GM12878 (cell line): ENCODE measurements around the gene LYVE1. TPM values are rescaled to one million over a fixed set of nuclear protein-coding genes. Genes with fewer than 3 reads are reported as not detected.

Experiments used
- BACH1 ChIP-seq: fragments of 450-650 bp; IDR thresholded peaks from 2 replicates; pipeline ENCODE4 v1.6.1; 2017; ENCODE audit warnings: mild to moderate bottlenecking, borderline replicate concordance
- BRCA1 ChIP-seq: IDR thresholded peaks from 2 replicates; pipeline ENCODE4 v1.6.1; 2011; ENCODE audit warnings: low read depth, low read length, improper control_type of control experiment
- CEBPB ChIP-seq, 2 experiments: fragments of 150-350 bp in 1 of 2; IDR thresholded peaks; 2 replicates each; pipeline ENCODE4 v1.6.1; 2012 to 2014; ENCODE audit warnings: low read depth in 2 of 2, low read length in 2 of 2, borderline replicate concordance in 1 of 2, inconsistent platforms in 1 of 2
- CHD1 ChIP-seq: IDR thresholded peaks from 2 replicates; pipeline ENCODE4 v1.6.1; 2012; ENCODE audit warnings: low read depth, low read length, improper control_type of control experiment
- CREB1 ChIP-seq: IDR thresholded peaks from 2 replicates; pipeline ENCODE4 v1.6.1; 2012; ENCODE audit warnings: low read depth, mild to moderate bottlenecking, inconsistent platforms
- EP300 ChIP-seq, 2 experiments: fragments of 150-350 bp in 1 of 2; IDR thresholded peaks; 2 replicates each; pipeline ENCODE4 v1.6.1; 2011 to 2012; ENCODE audit warnings: low read depth in 2 of 2, low read length in 2 of 2, borderline replicate concordance in 1 of 2, improper control_type of control experiment in 1 of 2, inconsistent platforms in 1 of 2; ENCODE audit not compliant: control insufficient read depth in 1 of 2
- ESRRA ChIP-seq: IDR thresholded peaks from 2 replicates; pipeline ENCODE4 v1.6.1; 2012; ENCODE audit warnings: mild to moderate bottlenecking, low read length, improper control_type of control experiment
- HDAC6 ChIP-seq: fragments of 200-600 bp; sonication (generic); IDR thresholded peaks from one replicate; pipeline ENCODE4 v1.8.0; 2017; ENCODE audit warnings: antibody characterized with exemption; ENCODE audit not compliant: unreplicated experiment
- MEF2A ChIP-seq: IDR thresholded peaks from 2 replicates; pipeline ENCODE4 v1.6.1; 2011; ENCODE audit warnings: low read depth, mild to moderate bottlenecking, low read length, moderate library complexity; ENCODE audit not compliant: insufficient read depth
- MTA2 ChIP-seq: fragments of 450-650 bp; IDR thresholded peaks from 2 replicates; pipeline ENCODE4 v1.6.1; 2016; ENCODE audit warnings: low read depth, mild to moderate bottlenecking, moderate library complexity
- NR2F1 ChIP-seq: fragments of 450-650 bp; conservative IDR thresholded peaks from 2 replicates; pipeline ENCODE4 v1.6.1; 2017; ENCODE audit warnings: mild to moderate bottlenecking
- POLR2AphosphoS2 ChIP-seq: IDR thresholded peaks from 2 replicates; pipeline ENCODE4 v1.6.1; 2011; ENCODE audit warnings: low read depth, mild to moderate bottlenecking, low read length, improper control_type of control experiment, moderate library complexity
- SMARCA5 ChIP-seq: fragments of 450-650 bp; IDR thresholded peaks from 2 replicates; pipeline ENCODE4 v1.6.1; 2017; ENCODE audit warnings: mild to moderate bottlenecking
- SP1 ChIP-seq: IDR thresholded peaks from one replicate; pipeline ENCODE4 v1.6.1; 2011; ENCODE audit warnings: low read depth, low read length
- SUPT20H ChIP-seq: IDR thresholded peaks from 2 replicates; pipeline ENCODE4 v1.6.1; 2011; ENCODE audit warnings: low read depth, mild to moderate bottlenecking, low read length, moderate library complexity, borderline replicate concordance; ENCODE audit not compliant: control insufficient read depth
- ZNF207 ChIP-seq: fragments of 450-650 bp; IDR thresholded peaks from 2 replicates; pipeline ENCODE4 v1.6.1; 2014; ENCODE audit warnings: antibody characterized with exemption, mild to moderate bottlenecking, borderline replicate concordance
- ZNF24 ChIP-seq: fragments of 450-650 bp; IDR thresholded peaks from 2 replicates; pipeline ENCODE4 v1.6.1; 2017; ENCODE audit warnings: antibody characterized with exemption, mild to moderate bottlenecking
- ZSCAN29 ChIP-seq: fragments of 450-650 bp; IDR thresholded peaks from 2 replicates; pipeline ENCODE4 v1.6.1; 2017; ENCODE audit warnings: mild to moderate bottlenecking, moderate library complexity
- polyA plus RNA-seq, 11 experiments: library from polyadenylated mRNA; depleted of rRNA in 4 of 11; unstranded in 6 of 11; stranded (reverse) in 5 of 11; fragments of >200 nt; fragmentation: Nextera tagmentation in 4 of 11; fragmentation: Illumina TruSeq in 1 of 11; extraction: Ambion mirVana in 4 of 11; extraction: Trizol in 1 of 11; gene quantifications; 1 replicate in 1 of 11; 2 replicates in 10 of 11; pipeline versions ENCODE4 v1.2.1 to v1.2.3, GENCODE V29; 2011 to 2016; ENCODE audit warnings: inconsistent platforms in 2 of 11, missing spikeins in 2 of 11, low read depth in 1 of 11
- total RNA-seq, 4 experiments: library from RNA; depleted of rRNA in 3 of 4; stranded (reverse); fragments of >200 nt in 3 of 4; fragmentation: Illumina TruSeq in 1 of 4; extraction: Trizol in 1 of 4; gene quantifications; 2 replicates each; pipeline versions ENCODE4 v1.2.1 to v1.2.3, GENCODE V29; 2013 to 2021
- TF ChIP-seq, protein P1 (sequence below): fragments of 450-650 bp; IDR thresholded peaks from 2 replicates; pipeline ENCODE4 v1.6.1; 2016; ENCODE audit warnings: mild to moderate bottlenecking, moderate library complexity, borderline replicate concordance
- TF ChIP-seq, protein P2 (sequence below): IDR thresholded peaks from 2 replicates; pipeline ENCODE4 v1.6.1; 2011; ENCODE audit warnings: borderline replicate concordance, low read depth, mild to moderate bottlenecking, moderate library complexity, mixed read lengths, low read length; ENCODE audit not compliant: insufficient read depth; ENCODE audit errors: extremely low read length
- TF ChIP-seq, protein P3 (sequence below): fragments of 450-650 bp; IDR thresholded peaks from 2 replicates; pipeline ENCODE4 v1.6.1; 2017; ENCODE audit warnings: borderline replicate concordance

LYVE1 gene
- total and polyA plus RNA-seq, 10 of the 15 experiments (the other 5 are each of a cell fraction or from before 2014, with no cell fraction given) = 0.15 TPM; not detected in 9

DNA sequence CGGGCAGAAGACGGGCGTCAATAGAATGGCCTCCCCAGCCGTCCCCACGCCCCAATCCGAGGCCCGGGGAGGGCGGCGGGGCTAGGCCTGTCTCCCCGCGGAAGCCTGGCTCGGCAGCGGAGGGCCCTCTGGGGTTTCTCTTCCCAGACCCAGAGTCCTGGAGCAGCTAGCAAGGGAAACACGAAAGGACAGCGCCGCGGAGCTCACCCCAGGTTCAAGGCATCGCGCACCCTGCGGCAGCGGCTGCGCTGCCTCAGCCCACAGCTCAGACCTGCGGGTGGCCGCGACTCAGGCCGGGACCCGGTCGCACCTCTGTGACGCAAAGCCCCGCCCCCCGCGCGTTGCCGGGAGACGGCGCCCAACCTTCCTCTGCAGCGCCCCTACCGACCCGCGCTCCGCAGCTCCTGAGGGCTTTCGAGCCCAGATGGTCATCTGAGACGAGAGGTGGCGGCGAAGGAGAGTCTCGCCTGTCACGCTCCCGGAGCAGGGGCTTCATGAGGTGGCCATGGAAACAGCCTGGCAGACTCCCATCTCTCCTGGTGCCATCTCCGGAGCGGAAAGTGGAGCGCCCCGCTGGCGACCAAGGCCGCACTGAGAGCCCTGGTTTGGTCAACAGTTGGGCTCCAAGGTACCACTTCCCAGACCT, 27.4 kb downstream of the LYVE1 start, which contains the start of gene RNF141 (continued):
- TF ChIP-seq, protein P1, sequence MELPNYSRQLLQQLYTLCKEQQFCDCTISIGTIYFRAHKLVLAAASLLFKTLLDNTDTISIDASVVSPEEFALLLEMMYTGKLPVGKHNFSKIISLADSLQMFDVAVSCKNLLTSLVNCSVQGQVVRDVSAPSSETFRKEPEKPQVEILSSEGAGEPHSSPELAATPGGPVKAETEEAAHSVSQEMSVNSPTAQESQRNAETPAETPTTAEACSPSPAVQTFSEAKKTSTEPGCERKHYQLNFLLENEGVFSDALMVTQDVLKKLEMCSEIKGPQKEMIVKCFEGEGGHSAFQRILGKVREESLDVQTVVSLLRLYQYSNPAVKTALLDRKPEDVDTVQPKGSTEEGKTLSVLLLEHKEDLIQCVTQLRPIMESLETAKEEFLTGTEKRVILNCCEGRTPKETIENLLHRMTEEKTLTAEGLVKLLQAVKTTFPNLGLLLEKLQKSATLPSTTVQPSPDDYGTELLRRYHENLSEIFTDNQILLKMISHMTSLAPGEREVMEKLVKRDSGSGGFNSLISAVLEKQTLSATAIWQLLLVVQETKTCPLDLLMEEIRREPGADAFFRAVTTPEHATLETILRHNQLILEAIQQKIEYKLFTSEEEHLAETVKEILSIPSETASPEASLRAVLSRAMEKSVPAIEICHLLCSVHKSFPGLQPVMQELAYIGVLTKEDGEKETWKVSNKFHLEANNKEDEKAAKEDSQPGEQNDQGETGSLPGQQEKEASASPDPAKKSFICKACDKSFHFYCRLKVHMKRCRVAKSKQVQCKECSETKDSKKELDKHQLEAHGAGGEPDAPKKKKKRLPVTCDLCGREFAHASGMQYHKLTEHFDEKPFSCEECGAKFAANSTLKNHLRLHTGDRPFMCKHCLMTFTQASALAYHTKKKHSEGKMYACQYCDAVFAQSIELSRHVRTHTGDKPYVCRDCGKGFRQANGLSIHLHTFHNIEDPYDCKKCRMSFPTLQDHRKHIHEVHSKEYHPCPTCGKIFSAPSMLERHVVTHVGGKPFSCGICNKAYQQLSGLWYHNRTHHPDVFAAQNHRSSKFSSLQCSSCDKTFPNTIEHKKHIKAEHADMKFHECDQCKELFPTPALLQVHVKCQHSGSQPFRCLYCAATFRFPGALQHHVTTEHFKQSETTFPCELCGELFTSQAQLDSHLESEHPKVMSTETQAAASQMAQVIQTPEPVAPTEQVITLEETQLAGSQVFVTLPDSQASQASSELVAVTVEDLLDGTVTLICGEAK = no peak; the same call in 1 of the 2 replicates
- TF ChIP-seq CEBPB (IDR thresholded peaks at IDR 0.05; ENCODE audit: borderline replicate concordance in 1 of 2, low read depth in 2 of 2, low read length in 2 of 2) = no peak
- TF ChIP-seq SP1 = peak; percentile 86
- peak; percentile 72; the same call in 1 of the 2 replicates for TF ChIP-seq POLR2AphosphoS2
- no peak for TF ChIP-seq MEF2A
- no peak for TF ChIP-seq EP300 (IDR thresholded peaks at IDR 0.05; ENCODE audit: borderline replicate concordance in 1 of 2, control insufficient read depth in 1 of 2, low read depth in 2 of 2, low read length in 2 of 2)
- TF ChIP-seq CHD1 = no peak
- TF ChIP-seq NR2F1 = peak; percentile 84
- TF ChIP-seq MTA2 = no peak
- TF ChIP-seq BACH1 = peak; percentile 33; the same call in 1 of the 2 replicates
- TF ChIP-seq, protein P2, sequence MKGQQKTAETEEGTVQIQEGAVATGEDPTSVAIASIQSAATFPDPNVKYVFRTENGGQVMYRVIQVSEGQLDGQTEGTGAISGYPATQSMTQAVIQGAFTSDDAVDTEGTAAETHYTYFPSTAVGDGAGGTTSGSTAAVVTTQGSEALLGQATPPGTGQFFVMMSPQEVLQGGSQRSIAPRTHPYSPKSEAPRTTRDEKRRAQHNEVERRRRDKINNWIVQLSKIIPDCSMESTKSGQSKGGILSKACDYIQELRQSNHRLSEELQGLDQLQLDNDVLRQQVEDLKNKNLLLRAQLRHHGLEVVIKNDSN = no peak
- peak; percentile 98 for TF ChIP-seq CREB1
- no peak for TF ChIP-seq ZNF24
- TF ChIP-seq BRCA1 = 0 out of 2 replicates have a peak, but pooled peaks have one; percentile 29
- TF ChIP-seq SMARCA5 = peak; percentile 79
- TF ChIP-seq ZSCAN29 = no peak
- TF ChIP-seq ESRRA = no peak
- no peak for TF ChIP-seq HDAC6
- TF ChIP-seq SUPT20H = no peak
- TF ChIP-seq ZNF207 = peak; percentile 82
- TF ChIP-seq, protein P3, sequence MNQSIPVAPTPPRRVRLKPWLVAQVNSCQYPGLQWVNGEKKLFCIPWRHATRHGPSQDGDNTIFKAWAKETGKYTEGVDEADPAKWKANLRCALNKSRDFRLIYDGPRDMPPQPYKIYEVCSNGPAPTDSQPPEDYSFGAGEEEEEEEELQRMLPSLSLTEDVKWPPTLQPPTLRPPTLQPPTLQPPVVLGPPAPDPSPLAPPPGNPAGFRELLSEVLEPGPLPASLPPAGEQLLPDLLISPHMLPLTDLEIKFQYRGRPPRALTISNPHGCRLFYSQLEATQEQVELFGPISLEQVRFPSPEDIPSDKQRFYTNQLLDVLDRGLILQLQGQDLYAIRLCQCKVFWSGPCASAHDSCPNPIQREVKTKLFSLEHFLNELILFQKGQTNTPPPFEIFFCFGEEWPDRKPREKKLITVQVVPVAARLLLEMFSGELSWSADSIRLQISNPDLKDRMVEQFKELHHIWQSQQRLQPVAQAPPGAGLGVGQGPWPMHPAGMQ = no peak
